ENCODE data around the gene DMXL2. TPM values are rescaled to one million over a fixed set of nuclear protein-coding genes. Genes with fewer than 3 reads are reported as not detected.

DMXL2 gene
- total RNA-seq, 1 donor from 2014 or later = 6.1 TPM

- ATAC-seq (ENCODE audit: low read depth) (no peak), DNase-seq (no peak)
- TF ChIP-seq CTCF (IDR thresholded peaks at IDR 0.05) = no peak
- no peak overlapping the region for H3K4me3 Mint-ChIP-seq
- no peak overlapping the region for H3K27ac Mint-ChIP-seq
- no peaks in the 10 kb centered on the region for H3K36me3 Mint-ChIP-seq (ENCODE audit: low read depth)
- ChIA-PET CTCF (interaction anchor here (1.8 kb wide), 1 partner anchor 332 kb away, joined by 5 read pairs; no protein-coding TSS in a partner anchor), POLR2A (no interaction called here)
- H3K9me3 Mint-ChIP-seq = no peaks in the 10 kb centered on the region
- intact Hi-C loops (cut with micrococcal nuclease) = no loop called here
- no peaks in the 10 kb centered on the region for H3K4me1 Mint-ChIP-seq
- H3K27me3 Mint-ChIP-seq = no peaks in the 10 kb centered on the region
Observed at GRCh38 chr15:51494411-51495314, 127.9 kb downstream of the DMXL2 start.

GRCh38 chr15:51493892-51494291, 128.7 kb downstream of the DMXL2 start:
- DNase-seq (no peak), ATAC-seq (ENCODE audit: low read depth) (no peak)
- TF ChIP-seq CTCF (IDR thresholded peaks at IDR 0.05) = no peak
- Mint-ChIP-seq H3K27me3 (no peaks in the 10 kb centered on the region), H3K27ac (no peak overlapping the region), H3K4me1 (no peaks in the 10 kb centered on the region), H3K9me3 (no peaks in the 10 kb centered on the region), H3K4me3 (no peak overlapping the region), H3K36me3 (ENCODE audit: low read depth) (no peaks in the 10 kb centered on the region)
- ChIA-PET POLR2A (no interaction called here), CTCF (interaction anchor here (1.8 kb wide), 1 partner anchor 331 kb away, joined by 5 read pairs; no protein-coding TSS in a partner anchor)
- intact Hi-C loops (cut with micrococcal nuclease) = no loop called here

GRCh38 chr15:51492528-51492927, 130.0 kb downstream of the DMXL2 start:
- no peaks in the 10 kb centered on the region for H3K9me3 Mint-ChIP-seq
- no peaks in the 10 kb centered on the region for H3K36me3 Mint-ChIP-seq (ENCODE audit: low read depth)
- CTCF ChIA-PET = no interaction called here
- ATAC-seq (ENCODE audit: low read depth) (no peak), DNase-seq (no peak)
- H3K27ac Mint-ChIP-seq = no peak overlapping the region
- no peaks in the 10 kb centered on the region for H3K27me3 Mint-ChIP-seq
- POLR2A ChIA-PET = no interaction called here
- H3K4me1 Mint-ChIP-seq = no peaks in the 10 kb centered on the region
- TF ChIP-seq CTCF (IDR thresholded peaks at IDR 0.05) = no peak
- intact Hi-C loops (cut with micrococcal nuclease) = no loop called here
- H3K4me3 Mint-ChIP-seq = no peak overlapping the region

- Mint-ChIP-seq H3K9me3 (no peaks in the 10 kb centered on the region), H3K36me3 (ENCODE audit: low read depth) (no peaks in the 10 kb centered on the region), H3K27ac (no peak overlapping the region), H3K4me3 (no peak overlapping the region), H3K27me3 (no peaks in the 10 kb centered on the region), H3K4me1 (no peaks in the 10 kb centered on the region)
- ChIA-PET POLR2A (no interaction called here), CTCF (no interaction called here)
- no peak for DNase-seq
- TF ChIP-seq CTCF (IDR thresholded peaks at IDR 0.05) = no peak
- intact Hi-C loops (cut with micrococcal nuclease) = no loop called here
- ATAC-seq (ENCODE audit: low read depth) = no peak
Observed at GRCh38 chr15:51491941-51492340, 130.6 kb downstream of the DMXL2 start.

- Mint-ChIP-seq H3K4me3 (no peak overlapping the region), H3K36me3 (ENCODE audit: low read depth) (peaks cover 9% of the 10 kb centered on the region), H3K27ac (no peak overlapping the region), H3K9me3 (peaks cover 7% of the 10 kb centered on the region), H3K4me1 (no peaks in the 10 kb centered on the region), H3K27me3 (no peaks in the 10 kb centered on the region)
- ChIA-PET CTCF (no interaction called here), POLR2A (no interaction called here)
- DNase-seq = no peak
- no peak for TF ChIP-seq CTCF (IDR thresholded peaks at IDR 0.05)
- no peak for ATAC-seq (ENCODE audit: low read depth)
- intact Hi-C loops (cut with micrococcal nuclease) = no loop called here
Observed at GRCh38 chr15:51484781-51485180, 137.8 kb downstream of the DMXL2 start.
